Skeletal muscle cell (primary cell): ENCODE data around the gene ERBB4.

Experiments
- DNase-seq: peaks from one replicate; pipeline ENCODE4 v3.0.0-alpha.2; 2010; ENCODE audit warnings: low read depth
- H3K4me3 ChIP-seq: 2 replicates; pipeline ENCODE4 v1.5.1; 2011; ENCODE audit warnings: low read depth, mild to moderate bottlenecking, control low read depth, low read length, moderate library complexity

ERBB4 gene

DNA sequence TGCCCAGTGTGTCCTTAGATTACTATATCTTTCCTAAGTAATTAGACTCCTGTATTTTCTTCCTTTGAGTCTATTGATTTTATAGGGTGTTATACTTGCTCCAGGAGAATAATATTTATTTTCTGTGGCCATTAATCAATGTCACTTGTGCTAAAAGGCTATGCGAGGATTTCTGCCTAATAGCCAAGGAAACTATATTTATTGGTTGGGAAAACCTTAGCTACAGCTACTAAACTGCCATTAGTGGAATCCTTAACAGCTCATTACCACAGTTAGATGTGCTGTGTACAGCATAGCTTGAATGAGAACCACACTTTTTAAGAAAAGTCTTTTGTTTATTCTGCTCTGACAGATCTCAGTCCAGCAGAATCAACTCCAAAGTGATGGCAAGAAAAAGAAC, 537.3 kb downstream of the ERBB4 start:
- no peak for DNase-seq

DNA sequence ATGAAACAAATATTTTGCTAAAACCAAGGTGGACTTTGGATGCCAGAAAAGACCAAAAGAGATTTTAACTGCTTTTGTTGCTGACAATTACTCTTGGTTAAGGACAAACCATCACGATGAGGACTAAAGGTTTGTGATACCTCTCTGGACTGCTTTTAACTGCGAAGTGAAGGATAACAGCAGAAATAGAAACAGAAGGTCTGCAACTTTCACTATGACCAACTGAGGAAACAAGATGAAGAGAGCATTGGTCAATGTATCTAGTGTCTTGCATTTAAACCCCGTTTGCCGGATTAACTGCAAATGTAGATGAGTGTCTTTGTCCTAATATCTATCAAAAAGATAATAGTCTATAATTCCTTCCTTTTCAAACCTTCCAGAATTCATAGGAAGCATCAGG, 541.7 kb downstream of the ERBB4 start:
- DNase-seq, result no peak
- H3K4me3 ChIP-seq, result no peak overlapping the region

More for the DNA sequence above, 537.3 kb downstream of the ERBB4 start:
- H3K4me3 ChIP-seq, result no peak overlapping the region

DNA sequence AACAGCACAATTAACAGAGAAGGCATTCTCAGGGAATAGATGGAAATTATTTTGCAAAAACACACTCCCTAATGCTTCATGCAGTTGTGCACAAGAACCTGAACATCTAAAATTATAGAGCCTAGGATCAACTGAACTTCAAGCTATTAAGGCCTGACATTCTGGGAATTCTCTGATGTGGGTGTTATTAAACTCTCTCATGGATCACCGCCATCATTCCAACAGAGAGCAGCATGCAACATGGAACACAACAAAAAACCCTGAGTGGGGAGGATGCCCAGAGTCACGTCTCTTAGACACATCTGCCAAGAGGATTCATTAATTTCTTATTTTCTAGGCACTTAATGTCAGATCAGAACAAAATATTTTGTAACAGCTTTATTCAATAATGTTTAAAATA, 543.8 kb downstream of the ERBB4 start:
- DNase-seq, result no peak
- H3K4me3 ChIP-seq, result no peak overlapping the region

DNA sequence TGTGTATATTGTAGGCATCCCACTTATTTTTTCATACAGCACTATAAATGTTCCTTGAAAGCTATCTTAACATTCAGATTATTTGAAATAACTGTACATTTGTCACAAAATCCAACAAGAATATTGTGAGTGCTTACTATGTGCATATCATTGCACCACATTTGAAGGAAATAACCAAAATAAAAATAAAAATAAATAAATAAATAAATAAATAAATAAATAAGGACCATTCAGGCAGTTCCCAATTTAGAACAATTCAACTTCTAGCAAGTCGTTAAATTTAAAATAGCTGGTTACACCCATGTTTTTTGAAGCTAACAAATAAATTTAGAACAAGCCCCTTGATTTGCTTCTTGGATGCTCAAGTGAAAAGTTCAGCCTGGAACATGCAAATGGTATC, 548.3 kb downstream of the ERBB4 start:
- H3K4me3 ChIP-seq, result no peak overlapping the region

DNA sequence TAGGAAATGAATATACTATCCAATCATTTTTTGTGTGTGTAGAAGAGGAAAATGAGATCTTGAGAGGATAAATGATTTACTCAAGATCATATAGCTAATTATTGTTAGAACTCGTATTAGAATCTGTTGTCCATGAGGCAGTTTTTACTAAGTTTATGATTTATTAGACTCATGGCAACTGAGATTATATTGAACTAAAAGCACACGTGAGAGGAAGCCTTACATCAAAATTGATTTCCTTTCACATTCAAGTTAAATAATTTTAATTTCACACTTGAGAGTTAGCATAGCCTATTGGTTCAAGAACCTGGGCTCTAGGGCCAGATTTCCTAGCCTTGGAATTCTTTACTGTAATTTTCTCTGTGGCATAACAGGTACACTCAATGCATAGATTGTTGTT, 552.3 kb downstream of the ERBB4 start:
- no peak overlapping the region for H3K4me3 ChIP-seq
- no peak for DNase-seq

More for the DNA sequence above, 548.3 kb downstream of the ERBB4 start:
- DNase-seq, result no peak

DNA sequence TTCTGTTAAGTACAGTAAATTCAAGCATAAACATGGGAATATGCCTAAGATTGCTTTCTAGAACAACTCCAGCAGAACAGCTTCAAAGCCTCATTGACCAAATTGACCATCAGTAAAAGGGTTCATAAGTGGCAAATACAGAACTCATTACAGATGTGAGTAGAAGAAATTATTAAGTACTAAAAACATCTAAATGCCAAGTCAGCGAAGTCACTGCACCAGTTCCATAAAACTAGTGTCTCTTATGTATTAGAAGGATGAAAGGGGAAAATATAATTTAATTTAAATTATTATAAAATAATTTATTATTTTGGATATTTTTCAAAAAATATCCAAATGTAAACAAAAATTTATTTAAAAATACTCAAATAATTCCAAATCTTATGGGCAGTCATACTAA, 553.2 kb downstream of the ERBB4 start:
- H3K4me3 ChIP-seq, result no peak overlapping the region
- DNase-seq, result no peak

DNA sequence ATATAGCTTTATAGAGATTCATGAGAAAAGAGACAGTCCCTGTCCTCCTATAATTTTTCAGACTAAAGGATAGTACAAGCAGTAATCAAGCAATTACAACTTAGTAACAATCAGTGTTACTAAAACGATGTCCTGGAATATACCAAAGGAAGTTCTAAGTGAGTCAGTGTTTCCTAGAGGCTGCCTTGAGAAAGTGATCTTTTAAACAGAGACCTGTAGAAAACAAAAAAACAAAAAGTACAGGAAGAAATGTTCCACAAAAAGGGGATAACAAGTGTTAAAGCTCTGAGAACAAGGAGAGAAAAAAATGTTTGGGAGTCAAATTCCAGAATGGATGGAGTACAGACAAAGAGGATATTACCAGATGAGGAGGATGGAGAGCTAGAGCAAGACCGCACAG, 556.4 kb downstream of the ERBB4 start:
- H3K4me3 ChIP-seq, result no peak overlapping the region
- no peak for DNase-seq

DNA sequence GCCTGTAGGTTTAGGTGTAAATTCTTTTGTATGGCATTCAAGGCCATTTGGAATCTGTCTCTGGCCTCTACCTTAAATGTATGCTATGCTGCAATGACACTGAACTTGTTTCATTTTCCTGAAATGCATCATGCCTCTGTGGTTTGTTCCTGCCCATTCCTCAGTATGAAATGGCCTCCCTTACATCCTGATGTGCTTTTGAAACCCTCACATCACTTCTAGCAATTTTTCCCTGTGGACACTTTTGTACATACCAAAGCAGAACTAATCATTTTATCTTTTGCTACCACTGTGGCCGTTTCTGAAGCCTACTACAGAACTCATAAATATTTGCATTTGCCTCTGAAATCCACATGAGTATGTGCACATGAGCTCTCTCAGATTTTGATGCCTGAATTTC, 557.2 kb downstream of the ERBB4 start:
- H3K4me3 ChIP-seq, result no peak overlapping the region
- DNase-seq, result peak; percentile 13

DNA sequence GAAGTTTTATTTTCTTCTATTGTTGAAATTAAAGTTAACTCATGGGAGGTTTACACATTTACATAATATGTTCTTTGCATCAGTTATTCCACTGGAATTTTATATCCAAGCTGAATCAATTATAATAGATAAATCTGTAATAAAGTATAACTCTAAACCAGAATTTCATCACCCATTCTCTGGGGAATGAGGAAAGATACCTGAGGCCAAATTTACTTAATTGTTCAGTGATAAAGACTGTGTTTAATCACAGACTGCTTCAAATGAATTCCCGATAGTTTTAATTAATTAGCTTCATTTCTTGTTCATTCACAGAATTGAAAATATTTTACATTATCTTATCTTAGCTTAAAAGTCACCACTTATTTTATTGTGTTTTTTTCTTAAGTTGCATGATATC, 562.5 kb downstream of the ERBB4 start:
- DNase-seq, result no peak
- H3K4me3 ChIP-seq, result no peak overlapping the region

DNA sequence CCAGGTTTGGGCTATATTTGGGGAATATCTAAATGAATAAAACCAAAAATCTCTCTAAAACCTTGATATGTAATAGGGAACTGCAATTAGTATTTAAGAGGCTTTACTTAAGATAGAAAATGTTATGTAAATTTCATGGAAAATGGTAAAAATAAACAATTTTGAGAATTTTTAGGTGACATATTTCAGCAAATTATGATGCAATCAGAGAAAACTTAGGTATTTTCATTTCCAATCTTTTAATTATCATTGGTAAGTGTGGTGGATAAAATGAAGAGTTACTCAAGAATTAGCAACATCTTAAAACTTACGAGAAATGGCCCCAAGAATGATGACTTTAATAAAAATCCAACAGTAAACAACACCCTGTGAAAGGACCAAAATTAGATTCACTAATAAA, 571.4 kb downstream of the ERBB4 start:
- no peak for DNase-seq
- H3K4me3 ChIP-seq, result no peak overlapping the region

DNA sequence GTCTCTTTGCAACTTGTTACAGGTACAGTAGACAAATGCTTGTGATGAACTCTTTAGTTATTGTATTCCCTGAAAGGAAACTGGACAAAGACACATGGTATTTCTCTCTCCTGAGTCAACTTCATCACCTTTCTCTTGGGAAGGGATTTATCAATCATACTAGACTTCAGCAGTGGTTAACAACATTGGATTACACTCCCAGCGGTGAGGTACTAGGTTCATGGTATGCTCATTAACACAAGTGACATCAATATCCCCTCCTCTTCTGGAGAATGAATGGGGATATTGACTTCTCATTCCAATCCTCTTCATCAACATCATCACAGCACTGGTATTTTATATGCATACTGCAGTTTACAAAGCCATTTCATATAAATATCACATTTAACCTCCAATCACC, 574.6 kb downstream of the ERBB4 start:
- no peak for DNase-seq
- H3K4me3 ChIP-seq, result no peak overlapping the region

DNA sequence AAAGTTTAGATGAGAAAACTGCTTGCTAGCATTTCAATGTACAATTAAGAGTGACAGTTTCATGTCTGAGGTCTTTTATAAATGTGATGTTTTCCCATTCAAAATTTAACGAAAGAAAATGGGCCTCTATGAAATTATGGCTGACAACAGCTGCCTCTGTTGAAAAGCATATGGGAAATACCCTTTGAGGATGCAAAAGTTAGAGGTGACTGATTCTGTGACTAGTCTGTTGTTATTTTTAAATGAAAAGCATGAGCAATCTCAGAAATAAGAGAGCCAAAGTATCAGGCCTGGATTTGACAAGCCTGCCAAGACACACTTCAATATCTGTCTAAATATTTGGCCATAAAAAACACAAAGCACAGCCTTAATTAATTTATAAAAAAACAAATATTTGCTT, 580.8 kb downstream of the ERBB4 start:
- DNase-seq, result no peak
- H3K4me3 ChIP-seq, result no peak overlapping the region

DNA sequence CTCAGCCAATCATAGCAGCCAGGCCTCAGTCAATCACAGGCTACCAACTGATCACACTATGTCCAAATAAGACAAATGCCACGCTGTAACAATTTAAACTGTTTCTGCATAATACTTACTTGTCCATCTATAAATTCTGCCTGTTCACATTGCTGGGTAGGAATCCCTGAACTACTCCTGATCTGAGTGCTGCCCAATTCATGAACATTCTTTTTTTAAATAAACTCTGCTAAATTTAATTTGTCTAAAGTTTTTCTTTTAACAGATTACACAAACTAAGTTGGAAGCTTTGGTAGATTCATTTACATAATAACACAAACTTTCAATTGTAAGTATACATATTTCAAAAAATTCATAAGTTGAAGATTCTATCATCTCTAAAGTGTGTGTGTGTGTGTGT, 583.0 kb downstream of the ERBB4 start:
- DNase-seq, result no peak
- H3K4me3 ChIP-seq, result no peak overlapping the region

DNA sequence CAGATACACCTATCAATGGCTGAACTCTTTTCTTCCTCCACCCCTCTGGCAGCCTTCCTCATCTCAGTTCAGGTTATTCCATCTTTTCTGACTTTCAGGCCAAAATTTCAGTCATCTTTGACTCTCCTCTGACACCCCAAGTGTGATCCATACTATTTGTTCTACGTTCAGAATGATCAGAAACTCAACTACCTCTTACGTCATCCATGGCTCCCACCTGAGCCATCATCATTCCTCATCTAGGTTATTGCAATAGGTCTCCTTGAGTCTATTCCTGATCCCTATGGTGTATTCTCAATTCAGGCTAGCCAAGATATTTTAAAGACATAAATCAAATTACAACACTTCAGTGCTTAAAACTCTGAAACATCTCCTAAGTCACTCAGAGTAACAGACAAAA, 589.7 kb downstream of the ERBB4 start:
- DNase-seq, result no peak
- H3K4me3 ChIP-seq, result no peak overlapping the region

DNA sequence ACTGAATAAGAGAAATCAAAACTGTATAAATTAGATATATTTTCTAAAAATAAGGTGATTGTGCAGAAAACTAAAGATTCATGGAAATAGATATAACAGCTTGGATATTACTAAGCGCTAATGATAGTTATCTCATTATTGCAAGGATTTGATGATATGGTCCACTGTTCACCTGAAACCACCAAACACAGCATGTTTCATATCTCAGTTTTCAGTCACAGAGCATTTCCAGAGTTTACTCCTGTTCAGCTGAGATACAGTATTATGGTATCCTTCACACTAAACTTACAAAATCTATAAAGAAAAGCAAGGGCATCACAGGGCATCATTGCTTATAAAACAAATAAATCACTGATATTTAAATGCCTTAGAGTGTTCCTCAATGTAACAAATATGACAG, 591.6 kb downstream of the ERBB4 start:
- H3K4me3 ChIP-seq, result no peak overlapping the region
- no peak for DNase-seq

DNA sequence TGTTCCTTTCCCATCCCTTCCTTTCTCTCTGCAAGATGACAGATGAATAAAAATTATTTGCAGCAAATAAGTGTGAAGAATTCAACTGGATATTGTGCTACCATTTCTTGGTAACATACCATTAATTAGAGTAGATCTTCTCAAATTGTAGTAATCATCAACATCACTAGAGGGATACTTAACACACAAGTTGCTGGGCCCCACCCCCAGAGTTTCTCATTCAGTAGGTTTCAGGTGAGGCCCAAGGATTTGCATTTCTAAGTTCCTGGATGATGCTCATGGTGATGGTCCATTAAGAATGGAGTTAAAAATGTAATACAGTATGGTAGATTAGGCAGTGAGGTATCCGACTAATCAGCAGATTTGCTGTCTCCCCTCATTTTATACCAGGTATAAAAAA, 594.0 kb downstream of the ERBB4 start:
- DNase-seq, result no peak
- no peak overlapping the region for H3K4me3 ChIP-seq

DNA sequence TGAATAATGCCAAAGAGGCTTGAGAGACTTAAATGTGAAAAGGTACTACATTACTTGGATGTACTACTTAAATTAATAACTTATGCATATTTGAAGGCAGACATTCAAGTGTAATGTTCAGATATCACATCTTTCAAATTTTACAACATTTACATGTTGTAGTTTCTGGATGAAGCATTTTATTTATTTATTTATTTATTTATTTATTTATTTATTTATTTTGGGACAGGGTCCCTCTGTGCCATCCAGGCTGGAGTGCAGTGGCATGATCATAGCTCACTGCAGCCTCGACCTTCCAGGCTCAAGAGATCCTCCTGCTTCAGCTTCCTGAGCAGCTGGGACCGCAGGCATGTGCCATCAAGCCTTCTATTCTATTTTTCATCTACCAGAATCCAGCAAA, 596.4 kb downstream of the ERBB4 start:
- no peak overlapping the region for H3K4me3 ChIP-seq
- no peak for DNase-seq

DNA sequence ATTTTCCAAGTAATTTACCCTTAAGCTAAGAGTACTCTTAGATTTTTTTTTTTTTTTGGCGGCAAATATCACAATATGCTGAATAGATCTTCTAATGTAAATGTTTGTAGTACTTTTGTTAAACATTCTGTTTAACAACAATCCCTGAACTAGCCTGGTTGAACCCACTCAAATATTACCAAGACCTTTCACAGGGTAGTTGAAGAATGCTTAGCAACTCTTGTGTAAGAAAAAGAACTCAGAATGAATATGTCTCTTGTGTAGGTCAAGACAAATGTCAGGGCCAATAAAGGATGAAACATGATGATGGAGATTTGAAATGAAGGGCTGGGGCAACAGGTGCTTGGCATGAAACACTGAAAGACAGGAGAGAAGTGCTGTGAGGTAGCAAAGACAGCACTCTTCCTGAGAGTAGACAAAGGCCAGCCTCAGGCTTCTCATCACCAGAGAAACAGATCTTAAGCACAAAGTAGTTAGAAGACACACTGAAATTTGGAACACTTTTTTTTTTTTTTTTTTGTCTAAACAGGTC, 597.3 kb downstream of the ERBB4 start:
- DNase-seq, result no peak
- no peak overlapping the region for H3K4me3 ChIP-seq

DNA sequence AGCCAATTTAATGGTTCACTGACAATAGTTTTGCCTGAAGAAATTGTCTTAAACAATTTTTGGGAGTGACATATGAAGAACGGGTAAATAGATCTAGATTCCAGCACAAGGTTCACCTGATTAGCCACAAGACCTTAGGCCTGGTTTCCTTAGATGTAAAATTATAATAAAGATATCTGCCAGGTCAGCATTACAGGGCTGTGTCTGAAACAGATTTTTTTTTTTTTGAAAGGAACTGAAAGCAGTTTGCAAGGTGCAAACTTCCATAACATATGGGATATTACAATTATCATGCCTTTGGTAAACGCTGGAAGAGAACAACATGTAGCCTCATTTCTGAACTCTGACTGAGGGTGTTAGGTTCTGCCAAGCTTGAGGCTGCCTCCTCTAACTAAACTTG, 599.4 kb downstream of the ERBB4 start:
- no peak overlapping the region for H3K4me3 ChIP-seq
- no peak for DNase-seq

DNA sequence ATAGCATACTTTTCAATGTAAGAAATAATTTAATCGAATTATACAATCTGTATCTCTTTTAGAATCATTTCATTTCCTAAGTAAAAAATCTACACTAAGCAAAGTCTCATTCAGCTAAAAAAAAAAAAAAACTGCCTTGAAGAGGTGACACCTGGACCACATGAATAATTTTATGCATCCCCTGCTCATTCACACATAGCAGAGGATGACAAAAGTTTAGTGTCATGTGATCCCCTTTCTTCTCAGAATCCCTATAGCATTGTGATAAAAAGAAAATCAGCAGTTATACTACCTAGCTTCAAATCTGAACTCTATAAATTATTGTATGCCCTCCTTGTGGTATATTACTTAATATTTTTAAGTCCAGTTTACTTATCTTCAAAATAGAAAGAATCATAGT, 603.8 kb downstream of the ERBB4 start:
- no peak overlapping the region for H3K4me3 ChIP-seq
- no peak for DNase-seq

DNA sequence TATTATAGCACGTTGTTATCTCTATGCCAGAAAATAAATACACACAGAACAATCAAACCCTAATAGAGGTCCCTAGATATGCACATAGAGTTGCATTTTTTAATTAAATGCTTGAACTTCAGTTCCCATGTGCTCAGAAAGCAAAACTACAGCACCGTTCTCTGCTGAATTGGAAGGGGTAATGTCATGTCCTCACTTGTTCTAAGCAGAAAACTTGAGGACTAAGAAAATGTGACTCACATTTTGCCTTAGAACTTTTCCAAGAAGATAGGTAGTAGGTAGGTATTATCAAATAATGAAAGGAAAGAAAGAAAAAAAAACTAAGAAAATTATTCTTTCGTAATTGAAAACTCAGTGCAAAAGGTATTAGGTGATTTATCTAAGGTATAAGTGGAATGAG, 607.3 kb downstream of the ERBB4 start:
- H3K4me3 ChIP-seq, result no peak overlapping the region

DNA sequence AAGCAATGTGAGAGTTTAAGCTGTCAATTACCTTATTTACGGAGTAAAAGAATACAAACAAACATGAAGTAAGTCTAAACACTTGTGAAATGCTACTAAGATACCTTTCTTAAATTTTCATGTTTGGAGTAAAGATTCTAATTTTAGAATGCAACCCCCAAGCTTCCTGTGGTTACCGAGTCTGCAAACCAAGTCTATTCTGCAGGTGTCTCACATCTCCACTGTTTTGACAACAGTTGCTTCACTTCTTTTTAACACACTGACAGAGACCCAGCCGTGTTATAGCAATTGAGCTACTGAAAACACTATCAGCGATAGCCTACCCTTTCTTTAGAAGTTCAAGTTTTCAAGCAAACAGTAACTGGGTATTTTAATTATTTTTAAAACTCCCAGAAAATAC, 608.3 kb downstream of the ERBB4 start:
- no peak for DNase-seq
- H3K4me3 ChIP-seq, result no peak overlapping the region

More for the DNA sequence above, 607.3 kb downstream of the ERBB4 start:
- no peak for DNase-seq
